CD4-positive, alpha-beta T cell treated with Interleukin-12 subunit alpha and Interleukin-12 subunit beta, for 1 hour (primary cell): ENCODE results near the gene GAPVD1.
"Not testable (repeated sequence)": the region's sequence is repeated elsewhere in the genome, so short reads cannot be mapped to it uniquely, and the experiment has no call there.

Source experiments
- DNase-seq: peaks from one replicate; pipeline ENCODE4 v3.0.0-alpha.2; 2020

Gene GAPVD1

DNA sequence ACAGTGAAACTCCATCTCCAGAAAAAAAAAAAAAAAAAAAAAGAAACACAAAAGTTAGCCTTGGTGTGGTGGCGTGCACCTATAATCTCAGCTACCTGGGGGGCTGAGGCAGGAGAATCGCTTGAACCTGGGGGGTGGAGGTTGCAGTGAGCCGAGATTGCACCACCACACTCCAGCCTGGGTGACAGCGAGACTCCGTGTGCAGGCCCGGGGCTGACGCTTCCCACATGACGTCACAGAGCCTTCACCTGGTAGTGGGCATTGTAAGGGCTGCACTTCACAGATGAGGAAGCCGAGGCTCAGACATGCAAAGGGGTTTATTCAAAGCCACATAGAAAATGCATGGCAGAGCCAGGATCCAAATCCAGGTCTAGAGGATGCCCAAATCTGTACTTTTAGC lies 114.2 kb downstream of the GAPVD1 start:
- DNase-seq, result no peak

DNA sequence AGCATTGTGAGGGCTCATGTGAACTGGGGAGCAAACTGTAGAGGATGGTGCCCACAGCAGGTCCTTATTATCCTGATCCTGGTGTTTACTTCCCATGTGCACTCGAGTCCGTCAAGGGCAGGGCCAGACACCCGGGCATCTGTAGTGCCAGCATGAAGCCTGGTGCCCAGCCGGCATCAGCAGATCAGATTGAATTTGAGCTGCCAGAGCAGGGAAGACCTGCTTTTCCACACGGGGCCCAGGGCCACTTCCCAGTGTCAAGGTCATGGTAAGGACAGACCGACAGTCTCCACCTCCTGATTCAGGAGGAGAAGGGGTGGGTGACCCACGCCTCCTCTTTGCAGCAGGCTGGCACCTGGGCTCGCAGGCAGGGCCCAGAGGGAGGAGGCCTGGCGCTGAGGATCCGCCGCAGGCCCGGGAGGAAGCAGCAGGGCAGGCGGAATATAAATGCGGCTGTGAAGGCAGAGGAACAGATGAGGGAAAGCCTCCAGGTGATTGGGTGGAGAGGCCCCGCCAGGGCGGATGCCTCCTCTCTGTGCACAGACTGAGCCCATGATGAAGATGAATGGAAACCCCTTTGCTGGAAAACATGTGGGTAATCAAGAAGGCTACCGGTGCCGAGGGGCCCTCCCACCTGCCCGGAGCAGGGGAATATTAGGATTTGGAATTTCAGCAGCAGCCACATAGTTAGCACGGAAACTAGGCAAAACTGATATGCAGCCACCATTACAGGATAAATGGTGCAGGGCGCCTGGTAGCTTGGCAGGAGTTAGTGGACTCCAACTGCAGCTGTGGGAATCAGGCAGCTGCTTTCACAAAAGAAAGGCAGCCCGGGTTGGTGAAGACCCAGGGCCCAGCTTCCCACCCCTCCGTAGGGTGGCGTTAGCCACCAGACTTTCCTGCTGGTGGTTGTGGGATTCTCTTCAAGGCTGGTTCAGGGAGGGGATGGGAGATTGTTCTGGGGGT lies 114.9 kb downstream of the GAPVD1 start:
- DNase-seq, result no peak

DNA sequence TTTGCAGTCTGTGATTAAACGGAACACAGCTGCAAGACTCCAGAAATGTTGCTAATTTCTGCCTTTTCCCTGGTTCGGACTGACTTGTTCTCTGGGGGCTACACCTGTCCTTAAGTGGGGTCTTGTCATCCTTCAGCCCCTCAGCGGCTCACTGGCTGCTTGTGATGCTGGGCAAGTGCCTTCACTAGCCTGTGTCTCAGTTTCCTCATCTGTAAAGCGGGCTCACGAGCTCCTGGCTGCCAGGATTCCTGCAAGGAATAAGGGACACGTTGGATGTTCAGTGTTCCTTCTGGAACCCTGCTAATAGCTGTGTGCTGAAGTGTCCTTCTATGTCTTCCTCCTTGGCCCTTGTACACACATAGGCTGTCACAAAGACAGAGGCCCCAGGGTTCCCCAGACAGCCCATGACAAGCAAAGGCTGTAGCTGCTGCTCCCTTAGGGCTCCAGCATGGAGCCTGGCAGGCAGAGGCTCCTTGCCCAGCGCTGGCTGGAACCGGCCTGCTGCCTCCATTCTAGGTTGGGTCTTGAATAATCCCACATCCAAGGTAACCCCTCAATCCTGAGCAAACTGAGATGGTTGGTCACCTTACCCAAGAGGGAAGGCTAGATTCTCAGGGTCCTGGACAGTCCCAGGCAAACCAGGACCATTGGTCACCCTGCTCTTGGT lies 116.1 kb downstream of the GAPVD1 start:
- no peak for DNase-seq

DNA sequence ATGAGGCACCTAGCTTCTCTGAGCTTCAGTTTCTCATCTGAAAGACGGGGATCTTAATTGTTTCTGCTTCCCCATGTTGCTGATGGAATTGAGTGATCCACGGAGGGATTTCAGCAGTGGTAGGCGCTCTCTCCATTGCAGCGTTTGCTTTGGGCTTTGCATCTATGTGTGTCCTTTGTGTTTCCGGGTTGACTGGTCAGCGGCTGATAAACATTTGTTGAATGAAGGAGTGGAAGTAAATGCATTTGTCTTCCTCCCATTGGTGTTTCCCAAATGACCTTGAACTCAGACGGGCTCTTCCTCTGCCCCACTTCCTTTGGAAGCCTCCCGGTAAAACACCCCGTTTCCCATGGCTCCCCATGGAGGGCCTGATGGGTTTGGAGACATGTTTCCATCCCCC lies 117.2 kb downstream of the GAPVD1 start:
- no peak for DNase-seq

DNA sequence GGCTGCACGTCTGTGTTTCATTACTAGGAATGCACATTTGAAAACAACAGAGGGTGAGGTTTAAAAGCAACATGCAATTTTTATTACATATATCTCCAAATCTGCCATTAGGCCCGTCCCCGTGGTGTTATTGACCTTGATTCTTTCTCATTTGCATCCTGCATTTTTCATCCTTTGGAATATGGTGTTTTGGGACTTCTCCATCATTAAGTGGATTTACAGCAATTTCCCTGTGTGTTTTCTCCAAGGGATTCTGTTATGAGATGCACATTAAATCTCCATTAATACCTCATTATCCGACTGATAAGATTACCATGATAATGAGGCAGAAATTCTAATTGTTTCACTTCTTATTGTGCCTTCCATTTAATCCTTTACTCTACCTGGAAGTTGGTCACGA lies 117.6 kb downstream of the GAPVD1 start:
- DNase-seq, result no peak

- DNase-seq, result no peak
These were observed 118.8 kb downstream of the GAPVD1 start for GRCh38 chr9:125380406-125380805.

DNA sequence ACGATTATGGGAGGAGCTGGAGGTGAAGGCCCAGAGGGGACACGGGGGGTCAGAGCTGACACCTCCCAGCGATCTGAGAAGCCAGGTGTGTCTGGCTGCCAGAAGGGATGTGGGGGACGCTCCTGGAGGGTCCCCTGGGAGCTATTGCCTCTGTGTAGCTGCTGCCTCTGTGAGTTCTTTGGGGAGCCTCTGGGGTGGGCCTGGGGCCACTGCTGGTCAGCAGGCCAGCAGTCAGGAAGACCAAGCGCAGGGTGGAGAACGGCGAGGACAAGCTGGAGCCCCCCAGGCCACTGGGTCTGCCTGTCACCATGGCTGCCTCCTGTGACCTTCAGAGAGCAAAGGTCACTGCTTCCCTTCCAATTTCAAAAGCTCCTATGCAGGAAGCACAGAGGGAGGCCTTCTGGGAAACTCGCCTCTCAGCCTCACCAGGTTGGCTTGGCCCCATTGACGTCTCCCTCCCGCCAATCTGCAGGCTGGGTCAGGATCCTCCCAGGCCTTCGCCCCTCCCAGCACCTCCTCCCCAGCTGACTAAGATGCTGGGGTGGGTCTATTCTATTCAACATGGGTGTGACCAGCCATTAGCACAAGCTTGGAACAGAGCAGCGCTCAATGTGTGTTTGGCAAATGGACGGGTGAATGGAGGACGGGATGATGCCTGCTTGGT lies 126.4 kb downstream of the GAPVD1 start:
- DNase-seq, result no peak

- DNase-seq, result no peak
These were observed 127.4 kb downstream of the GAPVD1 start for GRCh38 chr9:125388978-125389377.

- no peak for DNase-seq
These were observed 130.1 kb downstream of the GAPVD1 start for GRCh38 chr9:125391704-125392103.

DNA sequence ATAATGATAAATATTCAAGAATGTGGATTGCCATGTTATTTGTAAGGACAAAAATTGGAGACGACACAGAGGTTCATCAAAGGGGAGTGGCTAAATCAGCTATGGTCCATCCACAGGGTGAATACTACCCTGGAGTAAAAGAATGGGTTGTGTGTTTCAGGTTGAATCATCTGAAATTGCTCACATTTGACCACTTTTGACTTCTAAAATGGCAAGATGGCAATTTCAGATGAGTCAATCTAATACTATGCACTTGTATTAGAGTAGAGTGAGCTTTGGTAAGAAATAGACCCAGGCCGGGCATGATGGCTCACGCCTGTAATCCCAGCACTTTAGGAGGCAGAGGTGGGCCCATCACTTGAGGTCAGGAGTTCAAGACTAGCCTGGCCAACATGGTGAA lies 131.8 kb downstream of the GAPVD1 start:
- no peak for DNase-seq

GRCh38 chr9:125396799-125397198 lies 135.2 kb downstream of the GAPVD1 start:
- DNase-seq, result no peak

DNA sequence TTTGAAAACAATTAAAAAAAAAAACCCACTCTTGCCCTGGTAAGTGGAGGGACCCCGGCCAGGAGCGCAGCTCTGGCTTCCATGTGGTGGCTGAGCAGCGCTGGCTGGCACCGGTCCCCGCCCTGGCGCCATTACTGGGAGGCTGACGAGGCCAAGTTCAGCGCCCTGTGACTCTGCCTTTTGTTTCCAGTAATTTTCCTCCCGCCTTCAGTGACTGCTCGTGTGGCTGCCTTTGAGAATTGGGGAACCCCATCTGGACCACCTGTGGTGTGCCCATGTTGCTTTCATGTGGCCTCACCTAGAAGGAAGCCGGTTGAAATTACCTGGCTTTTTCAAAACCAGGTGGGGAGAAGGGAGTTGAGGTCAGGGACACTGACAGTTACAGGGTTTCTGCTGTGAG lies 136.1 kb downstream of the GAPVD1 start:
- DNase-seq, result no peak

DNA sequence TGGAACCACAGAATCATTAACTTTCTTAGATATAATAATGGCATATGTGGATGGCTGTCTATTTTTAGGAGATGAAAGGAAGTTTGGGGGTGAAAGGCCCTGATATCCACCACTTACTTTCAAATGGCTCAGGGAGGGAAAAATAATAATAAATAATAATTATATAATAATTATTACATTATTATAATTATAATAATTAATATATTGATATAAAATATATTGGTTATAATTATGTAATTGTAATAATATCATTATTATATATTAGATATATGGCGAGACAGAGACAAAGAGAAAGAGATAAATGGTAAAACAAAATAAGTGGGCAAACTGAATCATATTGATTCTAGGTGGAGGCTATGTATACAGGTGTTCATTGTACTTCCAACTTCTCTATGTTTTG lies 136.6 kb downstream of the GAPVD1 start:
- no peak for DNase-seq

GRCh38 chr9:125399165-125399564 lies 137.5 kb downstream of the GAPVD1 start:
- no peak for DNase-seq

GRCh38 chr9:125399666-125400065 lies 138.0 kb downstream of the GAPVD1 start:
- DNase-seq, result no peak

GRCh38 chr9:125400232-125400631 lies 138.6 kb downstream of the GAPVD1 start:
- not testable (repeated sequence) for DNase-seq

DNA sequence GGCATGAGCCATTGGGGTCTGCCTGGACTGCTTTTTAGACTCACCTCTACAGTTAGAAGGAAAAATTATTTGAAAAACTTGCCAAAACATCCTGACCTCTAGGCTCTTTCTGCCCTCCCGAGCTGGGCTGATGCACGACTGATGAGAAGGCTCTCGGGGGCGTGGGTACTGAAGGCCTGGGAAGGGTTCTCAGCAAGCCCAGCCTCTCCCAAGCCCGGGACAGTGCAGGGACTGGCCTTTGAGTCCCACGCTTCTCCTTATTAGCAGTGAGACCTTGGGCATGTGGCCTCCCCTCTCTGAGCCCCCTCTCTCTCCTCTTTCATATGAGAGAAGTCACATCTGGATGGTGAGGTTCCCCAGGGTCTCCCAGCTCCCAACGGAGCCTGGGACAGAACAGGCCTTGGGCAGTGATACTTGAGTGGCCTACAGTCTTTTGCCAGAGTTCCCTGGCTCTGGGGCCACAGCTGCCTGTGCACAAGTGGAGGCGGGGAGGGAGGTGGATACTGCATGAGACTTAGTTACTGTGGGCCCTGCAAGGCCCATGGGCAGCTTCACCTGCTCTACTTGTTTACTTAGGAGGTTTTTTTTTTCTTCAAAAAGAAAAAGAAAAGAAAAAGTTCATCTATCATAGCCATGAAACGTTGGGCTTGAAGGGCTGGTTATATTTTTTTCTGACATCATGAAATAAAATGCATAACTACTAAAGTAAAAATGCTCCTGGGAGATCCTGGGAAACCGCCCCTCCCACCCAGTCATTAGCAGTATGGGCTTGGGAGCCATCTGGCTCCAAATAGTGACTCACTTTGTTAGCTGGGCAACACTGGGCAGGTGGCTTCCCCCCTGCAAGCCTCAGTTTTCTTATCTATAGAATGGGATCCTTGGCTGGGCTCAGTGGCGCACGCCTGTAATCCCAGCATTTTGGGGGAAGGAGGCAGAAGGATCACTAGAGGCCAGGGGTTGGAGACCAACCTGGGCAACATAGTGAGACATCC lies 139.4 kb downstream of the GAPVD1 start:
- DNase-seq, result no peak

GRCh38 chr9:125404733-125405132 lies 143.1 kb downstream of the GAPVD1 start:
- DNase-seq, result no peak

DNA sequence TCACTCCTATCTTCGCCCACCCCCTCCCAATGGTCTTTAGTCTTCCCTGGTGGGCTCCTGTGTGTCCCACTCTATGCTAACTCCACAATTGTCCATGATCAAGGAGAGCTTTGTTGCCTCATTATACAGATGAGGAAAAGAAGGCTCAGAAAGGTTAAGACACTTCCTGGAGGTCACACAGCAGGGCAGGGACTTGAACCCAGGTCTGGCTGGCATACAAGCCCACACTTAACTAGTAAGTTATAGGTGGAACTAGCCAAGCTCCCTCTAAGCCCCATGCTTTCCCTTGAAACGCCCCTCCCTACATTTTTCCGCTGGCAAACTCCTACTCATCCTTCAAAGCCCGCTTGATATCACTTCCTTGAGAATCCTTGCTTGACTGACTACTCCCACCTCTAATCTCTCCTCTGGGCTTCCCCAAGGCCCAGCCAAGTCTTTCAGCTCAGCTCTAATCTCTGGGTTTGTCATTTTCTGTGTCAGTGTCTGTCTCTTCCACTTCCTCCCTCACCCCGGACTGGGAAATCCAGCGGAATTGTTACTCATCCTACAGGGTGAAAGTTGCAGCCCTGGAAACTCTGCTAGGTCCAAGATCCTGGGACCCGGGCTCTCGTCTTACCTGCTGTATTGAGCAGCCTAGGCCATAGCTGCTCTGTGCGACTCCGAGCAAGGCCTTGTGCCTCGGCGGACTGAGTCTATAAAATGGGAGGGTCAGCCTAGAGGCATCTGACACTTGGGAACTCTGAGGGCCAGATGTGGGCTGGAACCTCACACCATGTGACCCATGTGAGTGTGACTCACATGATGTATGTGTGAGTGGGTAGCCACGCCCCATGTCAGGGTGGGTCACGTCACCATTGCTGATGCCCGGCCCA lies 144.5 kb downstream of the GAPVD1 start:
- no peak for DNase-seq

DNA sequence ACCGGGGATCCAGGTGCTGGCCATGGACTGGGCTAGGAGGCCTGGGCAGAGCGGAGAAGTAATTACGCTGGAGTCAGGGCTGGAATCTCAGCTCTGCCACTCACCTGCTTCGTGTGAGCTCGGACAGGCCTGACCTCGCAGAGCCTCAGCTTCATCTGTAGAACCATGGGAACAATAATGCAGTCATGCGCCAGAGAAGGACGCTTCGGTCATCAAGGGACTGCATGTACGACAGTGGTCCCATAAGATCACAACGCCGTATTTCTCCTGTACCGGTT lies 145.1 kb downstream of the GAPVD1 start:
- no peak for DNase-seq

GRCh38 chr9:125407432-125407973 lies 145.9 kb downstream of the GAPVD1 start:
- DNase-seq, result no peak
